Right atrium auricular region (tissue), 2 donors: Measurements from ENCODE around the gene LIX1L. TPM values are rescaled to one million over a fixed set of nuclear protein-coding genes. Genes with fewer than 3 reads are reported as not detected.

ENCODE experiments used
- DNase-seq: peaks from one replicate; pipeline ENCODE4 v3.0.0-alpha.2; 2019; ENCODE audit warnings: low spot score
- H3K27ac ChIP-seq, 2 donors: fragments of 200-600 bp; sonication (generic); 1 replicate in 1 of 2; 2 replicates in 1 of 2; pipeline ENCODE4 v1.5.1; 2016 to 2019
- H3K27me3 ChIP-seq, 2 donors: fragments of 200-600 bp; sonication (generic); one replicate each; pipeline versions ENCODE4 v1.5.1 to v1.6.0; 2017 to 2019
- H3K36me3 ChIP-seq: fragments of 200-600 bp; sonication (generic); one replicate; pipeline ENCODE4 v1.5.1; 2016
- H3K4me1 ChIP-seq, 2 donors: fragments of 200-600 bp; sonication (generic); one replicate each; pipeline versions ENCODE4 v1.5.1 to v1.6.0; 2017 to 2019
- H3K4me3 ChIP-seq, 2 donors: fragments of 200-600 bp; sonication (generic); 1 replicate in 1 of 2; 2 replicates in 1 of 2; pipeline ENCODE4 v1.5.1; 2017 to 2019; ENCODE audit warnings: mild to moderate bottlenecking in 1 of 2, moderate library complexity in 1 of 2
- H3K9me3 ChIP-seq, 2 donors: fragments of 200-600 bp; sonication (generic); one replicate each; pipeline ENCODE4 v1.5.1; 2019
- total RNA-seq, 2 donors: library from RNA; depleted of rRNA; stranded (reverse); fragments of >200 nt; gene quantifications; one replicate each; pipeline ENCODE4 v1.1.0, GENCODE V29; 2016
- TF ChIP-seq, protein P1 (sequence below), 2 donors: fragments of 200-600 bp; sonication (generic); IDR thresholded peaks; one replicate each; pipeline ENCODE4 v1.5.1; 2019; ENCODE audit warnings: antibody characterized with exemption in 2 of 2

The LIX1L gene
- total RNA-seq, 2 donors from 2014 or later, result 26.6 to 36.6 TPM

DNA sequence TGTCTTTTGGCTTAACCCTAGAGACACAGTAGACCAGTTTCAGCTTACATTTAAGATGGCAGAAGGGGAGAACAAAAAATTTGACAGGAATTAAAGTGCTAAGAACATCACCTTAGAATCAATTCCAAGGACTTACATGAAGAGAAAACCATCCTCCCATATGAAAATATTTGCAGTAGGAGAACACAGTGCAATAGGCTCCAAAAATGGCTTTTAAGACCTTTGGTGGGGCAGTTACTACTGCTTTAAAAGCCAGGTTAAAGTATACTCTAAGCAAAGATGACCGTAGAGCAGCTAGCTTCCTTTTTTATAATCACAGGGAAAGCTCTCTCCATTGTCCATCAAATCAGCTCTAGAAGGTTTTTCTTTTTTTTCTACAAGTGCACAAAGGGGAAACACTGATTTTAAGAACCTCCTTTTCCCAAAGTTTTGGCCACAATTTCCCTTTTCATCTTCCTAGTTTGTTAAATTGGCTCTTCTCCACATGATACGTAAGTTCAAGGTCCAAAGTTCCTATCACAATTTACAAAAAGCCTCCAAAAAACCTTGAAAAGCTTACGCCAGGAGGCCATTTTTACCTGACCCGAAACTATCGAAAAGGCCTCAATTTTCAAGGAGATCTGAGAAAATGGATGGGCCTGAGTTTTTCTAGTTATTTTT lies 35.3 kb upstream of the LIX1L start:
- TF ChIP-seq, protein P1, sequence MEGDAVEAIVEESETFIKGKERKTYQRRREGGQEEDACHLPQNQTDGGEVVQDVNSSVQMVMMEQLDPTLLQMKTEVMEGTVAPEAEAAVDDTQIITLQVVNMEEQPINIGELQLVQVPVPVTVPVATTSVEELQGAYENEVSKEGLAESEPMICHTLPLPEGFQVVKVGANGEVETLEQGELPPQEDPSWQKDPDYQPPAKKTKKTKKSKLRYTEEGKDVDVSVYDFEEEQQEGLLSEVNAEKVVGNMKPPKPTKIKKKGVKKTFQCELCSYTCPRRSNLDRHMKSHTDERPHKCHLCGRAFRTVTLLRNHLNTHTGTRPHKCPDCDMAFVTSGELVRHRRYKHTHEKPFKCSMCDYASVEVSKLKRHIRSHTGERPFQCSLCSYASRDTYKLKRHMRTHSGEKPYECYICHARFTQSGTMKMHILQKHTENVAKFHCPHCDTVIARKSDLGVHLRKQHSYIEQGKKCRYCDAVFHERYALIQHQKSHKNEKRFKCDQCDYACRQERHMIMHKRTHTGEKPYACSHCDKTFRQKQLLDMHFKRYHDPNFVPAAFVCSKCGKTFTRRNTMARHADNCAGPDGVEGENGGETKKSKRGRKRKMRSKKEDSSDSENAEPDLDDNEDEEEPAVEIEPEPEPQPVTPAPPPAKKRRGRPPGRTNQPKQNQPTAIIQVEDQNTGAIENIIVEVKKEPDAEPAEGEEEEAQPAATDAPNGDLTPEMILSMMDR (IDR thresholded peaks at IDR 0.05), result no peak
- H3K4me3 ChIP-seq, result peak overlapping the region; percentile 74 to 92
- no peaks in the 10 kb centered on the region for H3K27me3 ChIP-seq
- peaks cover 45% of the 10 kb centered on the region for H3K36me3 ChIP-seq
- H3K4me1 ChIP-seq, result peaks cover 0 to 38% of the 10 kb centered on the region in 2 donors
- peak overlapping the region; percentile 98 for H3K27ac ChIP-seq
- no peak for DNase-seq
- no peaks in the 10 kb centered on the region for H3K9me3 ChIP-seq

DNA sequence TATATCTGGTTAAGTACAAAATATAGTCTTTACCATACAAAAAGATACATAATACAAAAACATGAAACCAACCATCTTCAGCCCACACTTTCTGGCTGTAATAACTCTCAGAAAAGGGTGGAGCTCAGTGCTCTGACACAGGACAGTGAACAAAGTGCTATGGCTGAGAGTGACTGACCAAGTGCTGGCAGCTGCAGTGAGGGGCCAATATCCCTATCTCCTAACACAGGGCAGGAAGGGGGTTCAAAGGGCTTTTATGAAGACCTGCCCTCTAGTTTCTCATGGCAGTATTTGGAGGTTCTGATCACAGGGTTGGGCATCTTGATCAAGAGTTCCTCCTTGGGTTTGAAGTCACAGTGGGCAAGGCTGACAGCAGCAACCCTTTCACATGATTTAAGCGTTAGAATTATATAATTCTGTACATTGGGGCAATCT lies 34.7 kb upstream of the LIX1L start:
- no peaks in the 10 kb centered on the region for H3K9me3 ChIP-seq
- H3K4me3 ChIP-seq, result peak overlapping the region; percentile 74 to 92
- no peak for DNase-seq
- H3K27ac ChIP-seq, result peak overlapping the region; percentile 98
- peaks cover 45% of the 10 kb centered on the region for H3K36me3 ChIP-seq
- no peaks in the 10 kb centered on the region for H3K27me3 ChIP-seq
- TF ChIP-seq, protein P1 (IDR thresholded peaks at IDR 0.05), result no peak
- H3K4me1 ChIP-seq, result peaks cover 0 to 32% of the 10 kb centered on the region in 2 donors

DNA sequence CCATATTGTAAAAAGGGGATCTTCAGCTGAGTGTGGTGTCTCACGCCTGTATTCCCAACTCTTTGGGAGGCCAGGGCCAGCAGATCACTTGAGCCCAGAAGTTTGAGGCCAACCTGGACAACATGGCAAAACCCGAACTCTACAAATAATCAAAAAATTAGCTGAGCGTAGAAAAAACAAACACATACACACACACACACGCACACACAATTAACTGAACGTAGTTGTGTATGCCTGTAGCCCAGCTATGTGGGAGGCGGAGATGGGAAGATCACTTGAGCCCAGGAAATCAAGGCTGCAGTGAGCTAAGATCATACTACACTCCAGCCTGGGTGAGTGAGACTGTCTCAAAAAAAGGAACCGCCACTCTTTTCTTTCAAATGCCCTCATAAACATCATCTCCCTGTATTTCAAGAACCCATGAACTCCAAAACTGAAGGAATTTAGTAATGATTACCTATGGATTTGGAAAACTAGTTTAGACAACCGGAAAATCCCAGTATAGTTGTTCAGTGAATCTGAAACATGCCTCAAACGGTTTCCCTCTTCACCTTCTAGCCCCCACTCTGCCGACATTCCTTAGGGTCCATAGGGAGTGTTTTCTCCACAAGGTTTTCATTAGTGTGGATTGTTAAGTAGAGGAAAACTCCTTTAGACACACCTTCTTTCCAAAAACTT lies 34.1 kb upstream of the LIX1L start:
- Histone ChIP-seq H3K9me3 (no peaks in the 10 kb centered on the region), H3K36me3 (peaks cover 45% of the 10 kb centered on the region), H3K4me3 (peak overlapping the region; percentile 74 to 92), H3K27me3 (no peaks in the 10 kb centered on the region), H3K27ac (peak overlapping the region; percentile 98), H3K4me1 (peaks cover 0 to 30% of the 10 kb centered on the region in 2 donors)
- DNase-seq, result no peak
- TF ChIP-seq, protein P1 (IDR thresholded peaks at IDR 0.05), result no peak

DNA sequence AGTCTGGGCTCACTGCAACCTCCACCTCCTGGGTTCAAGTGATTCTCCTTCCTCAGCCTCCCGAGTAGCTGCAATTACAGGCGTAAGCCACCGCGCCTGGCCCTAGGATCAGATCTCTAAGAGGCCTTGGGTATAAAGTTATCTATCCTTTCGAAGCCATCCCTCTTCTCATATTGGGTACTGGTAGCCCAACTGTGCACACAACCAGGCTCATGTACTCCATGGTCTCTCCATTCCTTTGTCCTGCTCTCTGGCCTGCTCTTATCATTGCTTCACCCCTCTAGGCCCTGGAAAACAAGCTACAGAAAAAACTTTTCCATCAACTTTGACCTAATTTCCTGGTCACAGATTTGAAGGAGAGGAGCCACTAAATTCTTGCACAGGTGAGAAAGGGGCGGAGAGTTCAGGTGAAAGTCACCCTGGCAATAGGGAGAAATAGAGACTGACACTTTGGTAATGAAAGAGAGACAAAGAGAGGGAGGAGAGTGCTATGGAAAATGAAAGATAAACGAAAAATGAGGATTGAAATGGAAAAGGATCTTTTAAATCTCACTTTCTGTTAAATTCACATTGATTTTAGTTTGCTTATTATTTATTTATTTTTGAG lies 32.5 kb upstream of the LIX1L start:
- no peaks in the 10 kb centered on the region for H3K9me3 ChIP-seq
- no peaks in the 10 kb centered on the region for H3K27me3 ChIP-seq
- peak overlapping the region; percentile 98 for H3K27ac ChIP-seq
- no peak overlapping the region for H3K4me3 ChIP-seq
- DNase-seq, result no peak
- peaks cover 0 to 44% of the 10 kb centered on the region in 2 donors for H3K4me1 ChIP-seq
- peaks cover 35% of the 10 kb centered on the region for H3K36me3 ChIP-seq
- TF ChIP-seq, protein P1 (IDR thresholded peaks at IDR 0.05), result no peak

DNA sequence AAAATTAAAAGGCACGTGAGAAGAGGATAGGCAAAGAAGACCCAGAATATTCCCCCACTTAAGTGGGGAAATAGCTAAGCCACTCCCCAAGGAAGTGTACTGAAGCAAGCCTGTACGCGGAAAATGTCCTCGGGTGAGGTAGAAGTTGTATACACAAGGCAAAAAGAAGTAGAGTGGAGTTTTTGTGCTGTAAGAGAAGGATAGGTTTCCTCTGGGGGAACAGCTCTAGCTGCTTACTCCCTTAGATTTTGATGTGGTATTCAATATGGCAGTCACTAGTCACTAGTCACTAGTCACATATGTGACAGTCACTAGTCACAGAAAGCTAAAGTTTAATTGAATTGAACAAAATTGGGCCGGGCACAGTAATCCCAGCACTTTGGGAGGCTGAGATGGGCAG lies 31.0 kb upstream of the LIX1L start:
- peak overlapping the region; percentile 96 to 98 for H3K27ac ChIP-seq
- DNase-seq, result no peak
- H3K4me3 ChIP-seq, result no peak overlapping the region
- TF ChIP-seq, protein P1 (IDR thresholded peaks at IDR 0.05), result no peak
- H3K27me3 ChIP-seq, result no peaks in the 10 kb centered on the region
- peaks cover 19% of the 10 kb centered on the region for H3K36me3 ChIP-seq
- H3K4me1 ChIP-seq, result peaks cover 0 to 60% of the 10 kb centered on the region in 2 donors
- H3K9me3 ChIP-seq, result no peaks in the 10 kb centered on the region
